NCI-H748 (cell line): ENCODE results near the gene FRAT2.

Experiments used
- DNase-seq: peaks from one replicate; lab custom pipeline; 2025; ENCODE audit not compliant: unreplicated experiment; lab: John Stamatoyannopoulos, UW

The FRAT2 gene

GRCh38 chr10:97334370-97335175 is at the start of gene FRAT2:
FRAT2 (minus strand) TSS chr10:97334729; CDS start chr10:97334572, 157 bp downstream.
- peak; percentile 84 for DNase-seq

- no peak for DNase-seq
Measured at GRCh38 chr10:97384156-97384555, 49.6 kb upstream of the FRAT2 start.

DNA sequence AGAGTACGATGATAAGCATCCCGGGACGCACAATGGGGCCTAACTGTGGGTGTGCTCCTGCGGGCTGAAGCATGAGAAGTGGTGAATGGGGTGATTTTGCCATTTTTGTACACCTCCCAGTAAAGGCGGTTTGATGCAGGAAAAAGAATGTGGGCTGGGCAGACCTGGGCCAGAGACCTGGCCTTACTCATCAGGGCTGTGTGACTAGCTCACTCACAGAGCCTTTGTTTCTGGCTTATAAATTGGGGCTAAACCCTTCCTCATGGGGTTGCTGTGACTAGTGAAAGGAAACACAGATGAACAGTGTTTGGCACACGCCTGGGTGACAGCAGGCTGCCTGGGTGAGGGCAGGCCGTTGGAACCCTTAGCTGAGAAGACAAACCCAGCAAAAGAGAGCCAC is 48.6 kb upstream of the FRAT2 start:
- no peak for DNase-seq

- DNase-seq = no peak
Measured at GRCh38 chr10:97381626-97382025, 47.1 kb upstream of the FRAT2 start.

- DNase-seq = no peak
Measured at GRCh38 chr10:97380516-97380915, 46.0 kb upstream of the FRAT2 start.

- DNase-seq = no peak
Measured at GRCh38 chr10:97378933-97379921, 44.7 kb upstream of the FRAT2 start.

GRCh38 chr10:97376413-97376812 is 41.9 kb upstream of the FRAT2 start:
- no peak for DNase-seq

- DNase-seq = no peak
Measured at GRCh38 chr10:97373456-97373855, 38.9 kb upstream of the FRAT2 start.

- no peak for DNase-seq
Measured at GRCh38 chr10:97372233-97372875, 37.8 kb upstream of the FRAT2 start.

GRCh38 chr10:97371696-97372095 is 37.2 kb upstream of the FRAT2 start:
- DNase-seq = no peak

DNA sequence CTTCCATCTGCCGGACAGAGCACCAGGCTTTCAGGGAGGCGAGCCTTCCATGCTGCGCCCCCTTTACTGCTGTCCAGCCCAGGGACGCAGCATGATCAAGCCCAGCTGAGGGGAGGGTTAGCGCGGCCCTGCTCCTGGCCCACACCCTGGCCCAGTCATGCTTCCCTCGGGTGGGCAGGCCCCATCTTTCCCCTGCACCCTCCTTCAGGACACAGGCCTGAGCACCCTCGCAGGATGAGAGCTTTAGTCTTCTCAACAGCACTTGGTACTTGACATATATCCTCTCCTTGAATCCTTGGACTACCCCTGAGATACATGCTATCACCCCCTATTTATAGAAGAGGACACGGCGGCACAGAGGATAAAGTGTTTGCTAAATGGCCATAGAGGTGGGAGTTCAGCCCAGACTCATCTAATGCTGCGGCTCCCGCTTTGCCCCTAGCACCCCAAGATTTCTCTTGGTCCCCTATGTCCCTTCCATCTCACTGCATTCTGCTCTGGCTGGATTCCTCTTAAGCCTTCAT is 32.7 kb upstream of the FRAT2 start:
- DNase-seq = no peak

DNA sequence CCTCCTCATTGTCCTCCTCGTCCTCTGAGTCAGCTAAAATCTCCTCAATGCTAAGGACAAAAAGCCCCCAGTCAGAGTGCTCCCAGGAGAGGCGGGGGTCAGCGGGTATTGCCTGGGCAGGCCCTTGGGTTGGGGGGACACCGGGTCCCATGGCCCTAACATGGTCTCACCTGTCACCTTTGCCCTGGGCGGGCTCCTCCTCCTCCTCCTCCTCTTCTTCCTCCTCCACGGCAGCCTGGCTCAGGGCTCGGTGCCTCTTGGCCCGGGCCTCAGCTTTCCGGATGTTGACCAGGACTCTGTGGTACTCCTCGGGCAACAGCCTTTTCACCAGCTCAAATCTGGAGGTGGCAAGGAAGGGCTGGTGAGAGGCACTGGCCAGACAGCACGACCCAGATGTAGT is 32.0 kb upstream of the FRAT2 start:
- no peak for DNase-seq

GRCh38 chr10:97365761-97366351 is 31.3 kb upstream of the FRAT2 start:
- no peak for DNase-seq

DNA sequence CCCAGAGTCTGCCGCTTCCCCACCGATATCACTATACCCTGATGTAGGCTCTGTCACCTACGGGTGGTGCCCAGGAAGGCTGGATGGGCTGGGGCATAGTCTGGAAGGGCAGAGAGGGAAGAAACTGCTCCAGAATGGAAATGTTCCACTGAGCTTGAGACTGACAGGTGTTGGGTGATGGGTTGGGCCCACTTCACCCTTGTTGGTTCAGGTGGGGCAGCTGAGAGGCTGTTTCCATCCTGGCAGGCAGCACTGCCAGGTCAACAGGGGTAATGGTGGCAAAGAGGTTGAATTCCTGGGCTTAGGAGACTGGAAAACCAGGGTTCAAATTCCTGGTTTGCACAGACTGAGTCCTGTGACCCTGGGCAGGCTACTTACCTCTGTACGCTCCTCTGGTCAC is 28.5 kb upstream of the FRAT2 start:
- DNase-seq = no peak

DNA sequence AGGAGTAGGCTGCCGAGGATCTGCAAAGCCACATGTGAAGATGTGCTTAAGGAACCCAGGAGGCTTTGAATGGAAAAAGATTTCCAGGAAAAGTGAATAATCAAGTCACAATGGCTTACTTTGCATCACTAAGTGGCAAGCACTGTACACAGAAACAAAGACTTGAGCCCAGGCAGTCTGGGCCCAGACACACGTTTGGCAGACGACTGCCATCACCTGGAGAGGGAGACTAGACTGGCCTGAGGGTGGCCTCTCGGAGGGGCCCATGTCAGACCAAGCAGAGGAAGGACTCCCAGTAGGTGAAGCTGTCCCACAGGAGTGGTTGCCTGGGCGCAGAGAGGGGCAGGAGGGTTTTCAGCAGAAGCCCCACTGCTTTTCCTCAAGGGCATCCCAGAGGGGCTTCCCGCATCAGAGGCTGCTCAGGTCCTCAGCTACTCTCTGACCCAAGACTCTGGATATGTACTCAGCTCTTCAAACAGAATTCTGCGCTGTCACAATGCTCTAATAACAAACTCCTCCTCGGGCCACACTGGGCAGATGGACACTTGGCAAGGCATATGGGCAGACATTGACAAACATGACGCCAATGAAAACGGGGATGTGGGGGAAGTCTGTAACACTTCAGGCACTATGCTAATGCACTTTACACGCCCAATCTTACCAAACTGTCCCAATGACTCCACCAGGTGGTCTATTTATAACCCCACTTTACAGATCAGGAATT is 27.9 kb upstream of the FRAT2 start:
- no peak for DNase-seq

DNA sequence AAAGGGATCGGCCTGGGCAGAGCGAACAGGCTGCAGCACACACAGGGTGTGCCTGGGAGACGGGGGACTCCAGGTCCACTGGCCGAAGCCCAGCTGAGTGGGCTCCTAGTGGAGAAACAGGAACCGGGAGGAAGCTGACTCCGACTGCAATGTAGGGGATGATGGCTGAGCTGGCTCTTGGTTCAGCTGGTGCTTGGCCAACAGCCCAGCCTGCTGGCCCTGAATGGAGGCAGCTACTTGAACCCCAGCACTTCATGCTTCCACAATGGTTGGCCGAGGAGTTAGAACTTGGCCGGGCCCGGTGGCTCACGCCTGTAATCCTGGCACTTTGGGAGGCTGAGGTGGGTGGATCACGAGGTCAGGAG is 27.0 kb upstream of the FRAT2 start:
- no peak for DNase-seq

- DNase-seq = no peak
Measured at GRCh38 chr10:97360705-97361536, 26.4 kb upstream of the FRAT2 start.

- DNase-seq = no peak
Measured at GRCh38 chr10:97358781-97359180, 24.3 kb upstream of the FRAT2 start.

DNA sequence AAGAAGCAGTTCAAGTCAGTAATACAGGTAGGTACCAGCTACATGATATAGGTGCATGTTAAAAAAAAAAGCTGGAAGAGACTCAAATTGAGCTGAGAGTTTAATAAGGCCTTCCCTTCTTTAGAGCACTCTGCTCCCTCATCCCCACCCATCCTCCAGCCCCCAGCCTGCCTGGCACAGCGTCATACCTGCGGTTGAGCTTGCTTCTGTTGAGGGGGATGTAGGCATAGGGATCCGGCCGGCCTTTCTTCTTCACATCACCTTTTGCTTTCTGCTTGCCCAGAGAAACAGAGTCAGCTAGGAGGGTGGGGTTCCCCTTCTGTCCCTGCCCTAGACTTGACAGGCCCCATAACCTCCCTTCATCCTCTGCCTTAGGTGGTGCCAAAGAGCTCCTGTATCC is 23.8 kb upstream of the FRAT2 start:
- DNase-seq = no peak
